Superior temporal gyrus (tissue), 1 donor: ENCODE data around the gene HK2.
"Not testable (repeated sequence)": the region's sequence is repeated elsewhere in the genome, so short reads cannot be mapped to it uniquely, and the experiment has no call there.

Experiments used
- DNase-seq: peaks from one replicate; pipeline ENCODE4 v3.0.0-alpha.2; 2016; ENCODE audit errors: extremely low spot score

HK2 gene

GRCh38 chr2:74877376-74877775, 43.4 kb downstream of the HK2 start:
- no peak for DNase-seq

DNA sequence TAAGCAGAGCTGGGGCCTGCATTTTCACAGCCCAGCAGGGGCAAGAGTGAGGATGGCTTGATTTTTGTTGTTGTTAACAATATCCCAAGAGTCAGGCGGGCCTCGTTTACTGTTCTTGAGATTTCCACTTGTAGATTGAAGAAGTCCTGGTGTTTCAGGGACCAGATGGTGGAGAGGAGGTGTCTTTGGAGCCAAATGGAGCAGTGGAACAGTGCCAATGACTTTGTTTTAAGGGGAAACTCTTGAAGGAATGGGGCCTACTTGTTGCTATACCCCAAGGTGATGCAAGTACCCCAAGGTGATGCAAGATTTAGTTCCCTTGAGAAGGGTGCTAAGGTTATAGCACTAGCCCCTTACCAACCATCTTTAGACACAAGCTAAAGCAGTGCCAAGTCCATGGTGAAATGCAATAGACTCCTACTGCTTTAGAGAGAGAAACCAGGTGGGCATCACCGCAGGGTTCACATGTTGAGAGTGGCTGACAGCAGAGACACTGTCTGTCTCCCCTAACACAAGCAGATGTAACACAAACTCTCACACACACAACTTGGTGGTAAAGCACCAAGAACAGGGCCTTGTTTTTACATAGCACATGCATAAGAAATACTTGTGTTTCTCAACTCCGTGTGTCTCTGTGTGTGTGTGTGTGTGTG, 44.0 kb downstream of the HK2 start:
- DNase-seq: peak; percentile 59

GRCh38 chr2:74878551-74878950, 44.6 kb downstream of the HK2 start:
- DNase-seq: no peak

GRCh38 chr2:74880054-74880728, 46.3 kb downstream of the HK2 start:
- no peak for DNase-seq

GRCh38 chr2:74881176-74881575, 47.2 kb downstream of the HK2 start:
- no peak for DNase-seq

DNA sequence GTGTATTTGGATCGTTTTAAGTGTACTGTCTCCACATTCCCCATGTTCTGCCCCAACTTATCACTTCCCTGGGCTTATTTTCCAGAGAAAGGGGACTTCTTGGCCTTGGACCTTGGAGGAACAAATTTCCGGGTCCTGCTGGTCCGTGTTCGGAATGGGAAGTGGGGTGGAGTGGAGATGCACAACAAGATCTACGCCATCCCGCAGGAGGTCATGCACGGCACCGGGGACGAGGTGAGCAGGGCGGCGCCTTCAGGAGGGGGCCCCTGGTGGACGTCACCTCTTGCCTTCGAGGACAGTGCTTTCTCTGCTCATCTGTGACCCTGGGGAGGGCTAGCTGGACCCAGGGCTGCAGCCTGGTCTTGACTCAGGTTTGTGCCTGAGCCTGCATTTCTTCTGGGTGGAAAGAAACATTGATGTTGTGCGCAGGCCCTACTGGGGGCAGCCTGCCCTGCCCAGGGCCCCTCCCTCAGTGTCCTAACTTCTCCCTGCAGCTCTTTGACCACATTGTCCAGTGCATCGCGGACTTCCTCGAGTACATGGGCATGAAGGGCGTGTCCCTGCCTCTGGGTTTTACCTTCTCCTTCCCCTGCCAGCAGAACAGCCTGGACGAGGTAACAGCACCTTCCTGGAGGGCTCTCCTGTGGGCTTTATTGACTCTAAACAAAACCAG, 47.8 kb downstream of the HK2 start:
- no peak for DNase-seq

- no peak for DNase-seq
Observed at GRCh38 chr2:74882299-74882687, 48.4 kb downstream of the HK2 start.

GRCh38 chr2:74883011-74883410, 49.1 kb downstream of the HK2 start:
- DNase-seq: no peak

DNA sequence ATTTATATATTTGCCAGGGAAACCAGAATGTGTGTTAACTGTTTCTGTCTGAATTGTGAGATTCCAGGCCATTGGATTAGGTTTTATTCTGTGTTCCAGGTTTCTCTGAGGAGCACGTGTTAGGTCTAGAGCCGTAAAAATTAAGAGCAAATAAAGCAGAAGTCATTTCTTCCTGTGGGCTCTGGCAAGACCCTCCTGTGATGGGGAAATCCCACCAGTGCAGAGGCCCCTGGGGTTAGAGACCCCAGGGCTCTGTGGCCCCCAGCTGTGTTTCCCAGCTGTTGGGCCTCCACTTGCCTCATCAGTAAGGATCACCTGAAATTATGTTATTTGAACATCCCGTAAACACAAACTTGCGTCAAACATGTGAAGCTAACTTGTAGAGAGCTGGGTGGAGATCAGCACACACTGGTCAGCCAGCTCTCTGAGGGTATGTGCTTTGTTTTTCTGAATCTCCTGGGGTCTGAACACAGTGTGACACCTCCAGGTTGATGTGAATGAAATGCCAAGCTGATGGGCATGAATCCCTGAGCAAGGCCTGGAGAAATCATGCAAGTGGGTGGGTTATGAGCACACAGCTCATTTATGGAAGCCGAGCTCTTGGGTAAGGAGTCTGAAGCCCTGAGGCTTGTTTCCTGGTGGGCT, 50.3 kb downstream of the HK2 start:
- no peak for DNase-seq

GRCh38 chr2:74884866-74885265, 50.9 kb downstream of the HK2 start:
- no peak for DNase-seq

DNA sequence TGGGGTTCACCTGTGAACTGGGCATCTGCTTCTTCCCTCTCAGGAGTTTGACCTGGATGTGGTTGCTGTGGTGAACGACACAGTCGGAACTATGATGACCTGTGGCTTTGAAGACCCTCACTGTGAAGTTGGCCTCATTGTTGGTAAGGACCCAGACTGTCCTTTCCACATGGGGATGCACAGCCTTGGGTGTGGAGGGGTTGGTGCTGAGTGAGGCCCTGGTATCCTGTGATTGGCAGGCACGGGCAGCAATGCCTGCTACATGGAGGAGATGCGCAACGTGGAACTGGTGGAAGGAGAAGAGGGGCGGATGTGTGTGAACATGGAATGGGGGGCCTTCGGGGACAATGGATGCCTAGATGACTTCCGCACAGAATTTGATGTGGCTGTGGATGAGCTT, 52.3 kb downstream of the HK2 start:
- no peak for DNase-seq

GRCh38 chr2:74886811-74887210, 52.9 kb downstream of the HK2 start:
- no peak for DNase-seq

DNA sequence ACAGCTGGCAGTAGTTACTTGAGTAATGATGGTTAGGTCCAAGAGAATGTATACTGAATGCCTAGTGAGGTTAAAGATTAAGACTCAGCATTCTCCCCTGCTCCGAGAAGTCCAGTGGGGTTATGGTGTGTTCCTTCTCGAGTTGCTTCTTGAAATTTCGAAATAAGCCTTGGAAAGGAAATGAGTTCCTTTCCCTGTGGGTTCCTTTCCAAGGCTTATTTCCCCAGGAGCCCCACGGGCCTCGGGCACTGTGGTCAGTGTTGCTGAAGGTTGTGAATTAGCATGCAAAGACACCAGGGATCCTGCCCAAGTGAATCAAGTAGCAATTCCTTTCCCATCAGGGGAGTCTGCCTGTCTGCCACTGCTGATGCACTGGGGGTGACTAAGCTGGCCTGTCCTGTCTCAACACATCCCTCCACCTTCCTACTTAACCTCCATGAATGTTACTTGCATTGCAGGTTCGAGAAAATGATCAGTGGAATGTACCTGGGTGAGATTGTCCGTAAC, 53.6 kb downstream of the HK2 start:
- no peak for DNase-seq

DNA sequence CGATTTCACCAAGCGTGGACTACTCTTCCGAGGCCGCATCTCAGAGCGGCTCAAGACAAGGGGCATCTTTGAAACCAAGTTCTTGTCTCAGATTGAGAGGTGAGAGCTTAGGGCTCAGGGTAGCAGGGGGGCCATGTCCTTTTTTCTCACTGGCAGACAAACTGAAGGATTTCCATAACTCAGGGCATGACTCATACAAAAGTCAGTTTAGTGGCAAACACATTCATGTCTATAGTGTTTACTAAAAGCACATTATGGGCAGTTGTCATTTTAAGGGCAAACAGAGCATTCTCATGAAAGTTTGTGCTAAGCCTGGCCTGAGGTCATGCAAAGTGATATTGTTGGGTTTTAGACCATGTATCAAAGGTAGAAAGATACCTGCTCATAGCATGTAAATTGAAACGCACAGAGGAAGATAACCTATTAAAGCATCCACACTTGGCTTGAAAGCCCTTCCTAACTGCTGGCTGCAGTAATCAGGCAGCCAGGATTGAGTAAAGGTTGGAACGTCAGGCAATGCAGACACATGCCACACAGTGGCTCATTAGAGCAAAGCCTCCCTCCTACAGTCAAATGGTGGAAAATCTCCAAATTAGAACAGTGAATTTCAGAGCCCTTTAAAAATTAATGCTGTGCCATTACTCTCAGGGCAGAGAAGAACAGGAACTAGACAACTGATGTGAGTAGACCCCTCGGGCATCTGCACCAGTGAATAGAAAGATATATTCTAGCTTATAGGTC, 54.2 kb downstream of the HK2 start:
- no peak for DNase-seq

DNA sequence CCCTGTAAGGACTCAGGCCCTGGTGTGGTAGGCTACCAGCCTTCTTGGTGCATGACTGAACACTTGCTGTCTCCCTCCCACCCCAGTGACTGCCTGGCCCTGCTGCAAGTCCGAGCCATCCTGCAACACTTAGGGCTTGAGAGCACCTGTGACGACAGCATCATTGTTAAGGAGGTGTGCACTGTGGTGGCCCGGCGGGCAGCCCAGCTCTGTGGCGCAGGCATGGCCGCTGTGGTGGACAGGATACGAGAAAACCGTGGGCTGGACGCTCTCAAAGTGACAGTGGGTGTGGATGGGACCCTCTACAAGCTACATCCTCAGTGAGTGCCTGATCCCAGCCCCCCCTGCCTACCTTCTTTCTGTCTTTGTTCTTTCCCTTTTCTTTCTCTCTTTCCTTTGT, 55.2 kb downstream of the HK2 start:
- no peak for DNase-seq

DNA sequence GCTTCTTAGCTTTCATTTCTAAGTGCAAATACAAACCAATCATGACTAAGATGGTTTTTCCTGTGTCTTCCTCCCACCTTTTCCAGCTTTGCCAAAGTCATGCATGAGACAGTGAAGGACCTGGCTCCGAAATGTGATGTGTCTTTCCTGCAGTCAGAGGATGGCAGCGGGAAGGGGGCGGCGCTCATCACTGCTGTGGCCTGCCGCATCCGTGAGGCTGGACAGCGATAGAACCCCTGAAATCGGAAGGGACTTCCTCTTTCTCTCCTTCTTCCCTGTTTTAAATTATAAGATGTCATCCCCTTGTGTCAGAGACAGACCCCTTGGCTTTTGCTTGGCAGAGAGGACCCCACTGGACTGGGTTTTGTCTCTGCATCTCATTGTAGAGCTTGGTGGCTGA, 56.8 kb downstream of the HK2 start:
- DNase-seq: no peak

DNA sequence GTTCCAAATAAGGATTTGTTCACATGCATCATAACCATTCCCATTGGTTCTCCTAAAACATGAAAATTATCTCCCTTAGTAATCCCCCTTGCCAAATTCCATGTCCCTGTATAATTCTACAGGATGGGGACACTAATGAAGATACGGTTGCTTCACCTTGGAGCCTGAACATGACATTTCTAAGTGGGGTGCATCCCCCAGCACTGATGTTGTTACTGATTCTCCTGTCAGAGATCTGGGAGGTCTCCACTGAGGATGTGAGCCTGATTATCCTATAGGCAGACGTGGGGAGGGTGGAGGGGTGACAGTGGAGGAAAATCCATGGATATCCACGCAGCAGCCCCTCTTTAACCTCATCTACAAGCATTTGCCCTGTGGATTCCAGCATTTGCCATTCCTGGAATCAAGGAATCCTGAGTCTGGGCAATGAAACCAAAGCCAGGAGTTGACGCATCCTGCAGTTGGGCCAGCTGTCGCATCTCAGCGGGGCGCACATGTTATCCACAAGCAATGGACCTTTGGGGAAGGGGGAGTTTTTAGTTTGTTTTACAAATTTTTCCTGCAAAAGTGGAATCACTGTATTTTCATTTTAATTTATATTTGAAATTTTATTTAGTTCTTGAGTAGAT, 57.3 kb downstream of the HK2 start:
- DNase-seq: no peak

DNA sequence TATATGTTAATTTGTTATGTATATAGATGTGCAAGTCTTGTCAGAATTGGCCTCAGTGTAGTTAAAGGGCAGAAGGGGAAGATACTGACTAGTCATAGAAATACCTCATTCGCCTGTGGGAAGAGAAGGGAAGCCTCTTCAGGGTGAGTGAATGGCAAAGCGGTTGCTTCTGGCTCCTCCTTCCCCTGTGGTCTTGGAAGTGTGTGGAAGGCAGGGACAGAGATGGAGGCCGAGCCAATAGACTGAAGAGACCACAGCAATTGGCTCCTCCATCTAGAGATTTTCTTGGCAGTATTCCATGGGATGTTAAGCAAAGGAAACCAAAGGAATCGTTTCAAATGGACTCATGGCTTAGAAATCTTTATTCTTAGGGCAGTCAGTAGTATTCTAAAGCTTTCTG, 57.9 kb downstream of the HK2 start:
- DNase-seq: not testable (repeated sequence)

DNA sequence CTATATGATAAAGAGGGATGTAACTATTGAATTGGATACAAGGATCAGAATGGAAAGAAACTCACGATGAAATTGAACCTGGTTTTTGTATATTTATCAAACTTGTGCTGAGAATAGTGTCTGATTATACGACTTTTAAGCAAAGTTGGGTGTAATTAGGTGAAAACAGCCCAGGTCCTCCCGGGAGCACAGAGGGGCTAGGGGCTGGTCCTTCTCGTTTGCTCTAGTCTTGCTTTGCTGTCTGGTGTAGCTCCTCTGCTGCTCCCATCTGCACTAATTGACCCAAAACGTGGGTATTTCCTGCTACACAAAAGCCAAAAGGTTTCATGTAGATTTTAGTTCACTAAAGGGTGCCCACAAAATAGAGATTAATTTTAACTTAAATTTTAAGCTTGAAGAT, 58.7 kb downstream of the HK2 start:
- no peak for DNase-seq

GRCh38 chr2:74893332-74893731, 59.4 kb downstream of the HK2 start:
- no peak for DNase-seq

GRCh38 chr2:74894272-74894981, 60.5 kb downstream of the HK2 start:
- no peak for DNase-seq
